Adrenal gland (tissue), 5 donors: ENCODE measurements around the gene ZBTB40.

Experiments
- POLR2A ChIP-seq, 2 donors: fragments of 450-650 bp; IDR thresholded peaks; one replicate each; pipeline ENCODE4 v1.6.1; 2017; ENCODE audit warnings: antibody characterized with exemption in 2 of 2, mild to moderate bottlenecking in 2 of 2, moderate library complexity in 1 of 2
- TF ChIP-seq, protein P1 (sequence below), 6 experiments: fragments of 450-650 bp in 4 of 6; fragments of 200-600 bp in 2 of 6; sonication (generic) in 1 of 6; IDR thresholded peaks; 1 replicate in 5 of 6; 2 replicates in 1 of 6; pipeline versions ENCODE4 v1.5.1 to v1.8.0; 2016 to 2021; ENCODE audit warnings: antibody characterized with exemption in 6 of 6, mild to moderate bottlenecking in 2 of 6, moderate library complexity in 1 of 6
- donor health status: DM: no; HTN: no; CAD: no.

DNA sequence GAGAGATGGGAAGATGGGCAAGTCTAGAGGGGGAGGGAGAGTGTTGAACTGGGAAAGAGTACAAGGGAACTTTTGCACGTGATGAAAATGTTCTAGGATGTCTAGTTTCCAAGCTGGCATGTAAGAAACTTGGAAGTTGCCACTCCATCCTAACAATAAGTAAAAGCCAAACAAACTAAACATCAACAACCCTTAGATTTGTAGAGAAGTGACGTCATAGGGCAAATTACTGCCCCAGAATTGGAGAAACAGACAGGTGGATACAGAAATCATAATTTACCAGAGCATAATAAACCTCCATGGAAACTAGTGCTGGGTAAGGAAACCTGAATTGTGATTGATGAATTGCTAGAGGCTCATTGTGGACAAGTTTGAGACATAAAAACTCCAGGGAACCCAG lies 14.7 kb upstream of the ZBTB40 start:
- no peak for TF ChIP-seq POLR2A (IDR thresholded peaks at IDR 0.05)
- TF ChIP-seq, protein P1, sequence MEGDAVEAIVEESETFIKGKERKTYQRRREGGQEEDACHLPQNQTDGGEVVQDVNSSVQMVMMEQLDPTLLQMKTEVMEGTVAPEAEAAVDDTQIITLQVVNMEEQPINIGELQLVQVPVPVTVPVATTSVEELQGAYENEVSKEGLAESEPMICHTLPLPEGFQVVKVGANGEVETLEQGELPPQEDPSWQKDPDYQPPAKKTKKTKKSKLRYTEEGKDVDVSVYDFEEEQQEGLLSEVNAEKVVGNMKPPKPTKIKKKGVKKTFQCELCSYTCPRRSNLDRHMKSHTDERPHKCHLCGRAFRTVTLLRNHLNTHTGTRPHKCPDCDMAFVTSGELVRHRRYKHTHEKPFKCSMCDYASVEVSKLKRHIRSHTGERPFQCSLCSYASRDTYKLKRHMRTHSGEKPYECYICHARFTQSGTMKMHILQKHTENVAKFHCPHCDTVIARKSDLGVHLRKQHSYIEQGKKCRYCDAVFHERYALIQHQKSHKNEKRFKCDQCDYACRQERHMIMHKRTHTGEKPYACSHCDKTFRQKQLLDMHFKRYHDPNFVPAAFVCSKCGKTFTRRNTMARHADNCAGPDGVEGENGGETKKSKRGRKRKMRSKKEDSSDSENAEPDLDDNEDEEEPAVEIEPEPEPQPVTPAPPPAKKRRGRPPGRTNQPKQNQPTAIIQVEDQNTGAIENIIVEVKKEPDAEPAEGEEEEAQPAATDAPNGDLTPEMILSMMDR (IDR thresholded peaks at IDR 0.05) = no peak
